Thyroid gland (tissue), 4 donors: ENCODE results near the gene SMC1A. TPM values are rescaled to one million over a fixed set of nuclear protein-coding genes. Genes with fewer than 3 reads are reported as not detected.
A peak's percentile ranks its signal among the peaks of the same experiment; 100 is the strongest.
"Not testable (repeated sequence)": the region's sequence is repeated elsewhere in the genome, so short reads cannot be mapped to it uniquely, and the experiment has no call there.

ENCODE experiments used
- DNase-seq, 2 donors: peaks; one replicate each; pipeline ENCODE4 v3.0.0-alpha.2; 2019
- H3K27ac ChIP-seq, 3 donors: fragments of 200-600 bp; sonication (generic); 1 replicate in 2 of 3; 2 replicates in 1 of 3; pipeline ENCODE4 v1.5.1; 2016 to 2019; ENCODE audit warnings: mild to moderate bottlenecking in 1 of 3, moderate library complexity in 1 of 3
- H3K27me3 ChIP-seq: fragments of 200-600 bp; sonication (generic); one replicate; pipeline ENCODE4 v1.5.1; 2019
- H3K36me3 ChIP-seq, 2 donors: fragments of 200-600 bp; sonication (generic); one replicate each; pipeline ENCODE4 v1.5.1; 2016 to 2019
- H3K4me1 ChIP-seq, 2 donors: fragments of 200-600 bp; sonication (generic); one replicate each; pipeline ENCODE4 v1.5.1; 2017 to 2019
- H3K4me3 ChIP-seq, 3 donors: fragments of 200-600 bp; sonication (generic); replicated peaks in 1 of 3; 1 replicate in 2 of 3; 2 replicates in 1 of 3; pipeline ENCODE4 v1.5.1; 2016; ENCODE audit warnings: mild to moderate bottlenecking in 1 of 3
- H3K9me3 ChIP-seq: fragments of 200-600 bp; sonication (generic); one replicate; pipeline ENCODE4 v1.5.1; 2017
- POLR2A ChIP-seq, 2 donors: fragments of 450-650 bp; IDR thresholded peaks; one replicate each; pipeline ENCODE4 v1.6.1; 2017; ENCODE audit warnings: antibody characterized with exemption in 2 of 2, mild to moderate bottlenecking in 2 of 2, moderate library complexity in 1 of 2
- WGBS, 2 donors: methylation state at CpG; one replicate each; pipeline ENCODE4 v1.1.5; 2017; 5-methylcytosine and 5-hydroxymethylcytosine counted together
- intact Hi-C: fragments of 100-400 bp; cut with DNase I; formaldehyde crosslinking; loops from one replicate; pipeline ENCODE4 v1.15.1; 2023
- total RNA-seq, 4 donors: library from RNA; depleted of rRNA; stranded (reverse); fragments of >200 nt; gene quantifications; one replicate each; pipeline ENCODE4 v1.2.3, GENCODE V29; 2016
- TF ChIP-seq, protein P1 (sequence below), 6 experiments: fragments of 200-600 bp in 3 of 6; fragments of 450-650 bp in 3 of 6; sonication (generic) in 3 of 6; IDR thresholded peaks; one replicate each; pipeline ENCODE4 v1.5.1; 2016 to 2019; ENCODE audit warnings: antibody characterized with exemption in 6 of 6, mild to moderate bottlenecking in 2 of 6, inconsistent platforms in 1 of 6, moderate library complexity in 1 of 6

Gene SMC1A
- total RNA-seq, 4 donors from 2014 or later: 35.0 to 43.7 (median 36.9) TPM

DNA sequence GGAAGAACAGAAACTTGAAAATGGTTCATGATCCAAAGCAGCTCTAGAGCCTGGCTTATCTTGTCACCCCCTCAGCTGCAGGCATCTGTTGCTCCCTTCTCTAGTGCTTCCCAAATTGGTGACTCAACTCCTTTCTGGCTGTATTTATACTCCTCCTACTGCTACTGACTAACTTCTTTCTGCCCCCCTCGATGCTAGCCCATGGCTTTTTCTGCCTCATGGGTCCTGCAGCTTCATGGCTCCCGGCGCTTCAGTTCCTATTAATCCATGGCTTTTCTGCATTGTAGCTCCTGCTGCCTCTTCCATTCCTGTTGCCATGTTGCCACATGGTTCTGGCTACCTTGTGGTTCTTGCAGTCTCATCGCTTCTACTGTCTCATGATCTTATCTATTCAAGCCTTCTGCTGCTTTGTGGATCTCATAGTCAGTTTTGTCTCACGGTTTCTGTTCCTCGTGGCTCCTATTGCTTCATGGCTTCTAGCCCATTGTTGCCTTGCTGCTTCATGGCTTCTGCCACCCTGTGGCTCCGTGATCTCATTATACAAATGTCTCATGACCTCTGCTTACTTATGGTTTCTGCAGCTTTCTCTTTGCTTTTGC lies 48.1 kb downstream of the SMC1A start:
- WGBS, 2 donors: 85 to 89% methylated on average over 7 of the region's 7 CpGs
- Histone ChIP-seq H3K9me3 (no peaks in the 10 kb centered on the region), H3K4me3 (no peak overlapping the region), H3K27me3 (no peaks in the 10 kb centered on the region), H3K36me3 (peaks cover under 1 to 7% of the 10 kb centered on the region in 2 donors), H3K4me1 (no peaks in the 10 kb centered on the region), H3K27ac (no peak overlapping the region)
- intact Hi-C loops: no loop called here
- TF ChIP-seq, protein P1, sequence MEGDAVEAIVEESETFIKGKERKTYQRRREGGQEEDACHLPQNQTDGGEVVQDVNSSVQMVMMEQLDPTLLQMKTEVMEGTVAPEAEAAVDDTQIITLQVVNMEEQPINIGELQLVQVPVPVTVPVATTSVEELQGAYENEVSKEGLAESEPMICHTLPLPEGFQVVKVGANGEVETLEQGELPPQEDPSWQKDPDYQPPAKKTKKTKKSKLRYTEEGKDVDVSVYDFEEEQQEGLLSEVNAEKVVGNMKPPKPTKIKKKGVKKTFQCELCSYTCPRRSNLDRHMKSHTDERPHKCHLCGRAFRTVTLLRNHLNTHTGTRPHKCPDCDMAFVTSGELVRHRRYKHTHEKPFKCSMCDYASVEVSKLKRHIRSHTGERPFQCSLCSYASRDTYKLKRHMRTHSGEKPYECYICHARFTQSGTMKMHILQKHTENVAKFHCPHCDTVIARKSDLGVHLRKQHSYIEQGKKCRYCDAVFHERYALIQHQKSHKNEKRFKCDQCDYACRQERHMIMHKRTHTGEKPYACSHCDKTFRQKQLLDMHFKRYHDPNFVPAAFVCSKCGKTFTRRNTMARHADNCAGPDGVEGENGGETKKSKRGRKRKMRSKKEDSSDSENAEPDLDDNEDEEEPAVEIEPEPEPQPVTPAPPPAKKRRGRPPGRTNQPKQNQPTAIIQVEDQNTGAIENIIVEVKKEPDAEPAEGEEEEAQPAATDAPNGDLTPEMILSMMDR (IDR thresholded peaks at IDR 0.05): no peak
- TF ChIP-seq POLR2A (IDR thresholded peaks at IDR 0.05): no peak
- no peak for DNase-seq

DNA sequence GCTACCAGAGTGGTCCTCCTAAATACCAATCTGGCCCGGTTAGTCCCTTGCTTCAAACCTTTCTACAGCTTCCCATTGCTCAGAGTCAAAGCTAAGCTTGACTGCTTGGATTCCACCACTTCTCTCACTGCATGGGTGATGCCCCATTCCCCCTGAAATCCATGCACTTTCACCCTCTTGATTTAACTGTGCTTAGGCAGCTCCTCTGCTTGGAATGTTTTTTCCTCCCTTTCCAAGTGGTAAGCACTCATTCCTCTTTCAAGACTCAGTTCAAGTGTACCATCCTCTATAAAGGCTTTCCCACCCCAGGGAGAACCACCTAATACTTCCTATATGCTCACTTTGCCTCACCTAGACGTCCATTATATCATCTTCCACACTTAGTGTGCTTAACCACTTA lies 49.1 kb downstream of the SMC1A start:
- Histone ChIP-seq H3K36me3 (no peaks in the 10 kb centered on the region), H3K4me3 (no peak overlapping the region), H3K27ac (no peak overlapping the region), H3K9me3 (no peaks in the 10 kb centered on the region), H3K27me3 (no peaks in the 10 kb centered on the region), H3K4me1 (no peaks in the 10 kb centered on the region)
- TF ChIP-seq, protein P1 (IDR thresholded peaks at IDR 0.05): no peak
- no peak for TF ChIP-seq POLR2A (IDR thresholded peaks at IDR 0.05)
- DNase-seq: no peak
- 66 to 72% methylated on average over 2 of the region's 2 CpGs for WGBS, 2 donors
- intact Hi-C loops: no loop called here

DNA sequence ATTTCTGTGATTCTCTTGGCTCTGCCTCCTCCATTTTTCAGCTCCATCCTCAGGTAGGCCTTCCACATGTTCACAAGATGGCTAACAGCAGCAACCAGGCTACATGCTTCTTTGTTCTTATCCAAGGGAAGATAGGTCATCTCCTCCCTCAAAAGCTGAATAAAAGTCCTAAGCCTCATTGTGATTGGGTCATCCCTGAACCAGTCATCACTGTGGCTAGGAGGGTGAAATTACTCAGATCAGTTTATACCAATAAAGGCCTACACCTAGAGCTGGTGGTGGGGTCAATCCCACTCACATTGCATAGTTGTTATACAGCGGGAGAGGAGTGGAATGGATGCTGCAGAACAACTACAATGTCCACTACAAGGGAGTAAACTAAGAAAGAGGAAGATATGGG lies 56.0 kb downstream of the SMC1A start:
- H3K9me3 ChIP-seq, H3K4me3 ChIP-seq, H3K27ac ChIP-seq, H3K4me1 ChIP-seq, DNase-seq, H3K36me3 ChIP-seq, intact Hi-C loops, H3K27me3 ChIP-seq: not testable (repeated sequence)
- WGBS, 2 donors: 100% methylated on average over 1 of the region's 1 CpG

DNA sequence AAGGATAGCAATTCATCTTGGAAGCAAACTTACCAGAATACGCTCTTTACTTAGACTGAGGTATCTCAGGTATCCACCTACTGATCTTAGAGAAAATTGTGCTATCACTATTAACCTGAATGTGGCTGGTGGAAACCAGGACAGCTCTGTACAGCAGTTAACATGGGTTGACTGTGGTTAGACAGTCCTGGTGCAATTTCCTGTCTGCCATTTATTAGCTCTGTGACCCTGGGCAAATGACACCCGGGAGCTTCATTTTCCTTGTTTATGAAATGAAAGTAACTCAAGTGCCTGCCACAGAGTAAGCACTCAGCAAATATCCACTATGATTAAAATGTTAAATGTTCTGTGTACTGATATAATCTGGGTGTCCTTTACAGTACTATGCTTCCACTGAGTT lies 60.0 kb downstream of the SMC1A start:
- no peak for DNase-seq
- H3K27me3 ChIP-seq: no peaks in the 10 kb centered on the region
- intact Hi-C loops: no loop called here
- H3K27ac ChIP-seq: no peak overlapping the region
- no peaks in the 10 kb centered on the region for H3K9me3 ChIP-seq
- H3K4me3 ChIP-seq: no peak overlapping the region
- TF ChIP-seq POLR2A (IDR thresholded peaks at IDR 0.05): no peak
- TF ChIP-seq, protein P1 (IDR thresholded peaks at IDR 0.05): no peak
- 85 to 86% methylated on average over 2 of the region's 2 CpGs for WGBS, 2 donors
- no peaks in the 10 kb centered on the region for H3K4me1 ChIP-seq
- no peaks in the 10 kb centered on the region for H3K36me3 ChIP-seq

DNA sequence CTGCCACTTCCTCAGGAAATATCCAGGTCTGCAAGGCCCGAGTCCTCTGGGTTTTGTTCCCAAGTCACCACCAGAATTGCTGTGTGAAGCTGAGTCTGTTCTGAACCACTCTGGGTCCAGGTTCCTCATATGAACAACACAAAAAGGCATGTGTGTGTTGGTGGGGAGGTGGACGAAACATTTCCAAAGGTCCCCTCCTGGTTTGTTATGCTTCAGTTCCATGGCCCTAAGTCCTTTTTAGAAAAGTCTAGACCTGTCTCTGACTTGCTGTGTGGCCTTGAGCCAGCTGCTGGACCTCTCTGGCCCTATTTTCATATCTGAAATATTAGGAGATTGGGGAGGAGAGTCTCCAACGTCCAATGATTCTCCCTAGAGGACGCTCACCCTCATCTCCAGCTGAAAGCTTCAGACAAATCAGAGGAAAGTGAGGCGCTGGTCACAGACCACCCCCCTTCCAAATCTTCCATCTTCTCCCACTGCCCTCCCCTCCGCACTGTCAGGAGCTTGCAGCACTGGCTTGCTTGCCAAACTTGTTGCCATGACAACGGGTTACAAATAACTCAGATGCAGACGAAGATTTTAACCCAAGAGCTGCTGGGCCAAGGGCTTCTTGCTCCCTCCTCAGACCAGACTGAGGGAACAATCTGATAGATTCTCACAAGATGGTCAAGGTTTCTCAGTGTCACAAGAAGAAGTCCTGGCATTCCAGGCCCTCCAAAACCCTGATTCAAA lies 64.5 kb downstream of the SMC1A start:
- WGBS, 2 donors: 15 to 24% methylated on average over 6 to 7 of the region's 8 CpGs
- DNase-seq: peak; percentile 1 to 3
- no peaks in the 10 kb centered on the region for H3K27me3 ChIP-seq
- H3K4me1 ChIP-seq: no peaks in the 10 kb centered on the region
- no peaks in the 10 kb centered on the region for H3K36me3 ChIP-seq
- intact Hi-C loops: no loop called here
- H3K27ac ChIP-seq: no peak overlapping the region
- H3K9me3 ChIP-seq: no peaks in the 10 kb centered on the region
- H3K4me3 ChIP-seq: no peak overlapping the region
- no peak for TF ChIP-seq POLR2A (IDR thresholded peaks at IDR 0.05)
- TF ChIP-seq, protein P1 (IDR thresholded peaks at IDR 0.05): no peak
